ENCODE measurements around the gene LRG1. TPM values are rescaled to one million over a fixed set of nuclear protein-coding genes. Genes with fewer than 3 reads are reported as not detected.

LRG1 gene
- polyA plus RNA-seq, 1 donor (not counting 4 experiments of a cell fraction or from before 2014, with no cell fraction given): 1.2 TPM

GRCh38 chr19:4499318-4499717 lies 40.5 kb downstream of the LRG1 start:
- H3K9ac ChIP-seq (ENCODE audit: control insufficient read depth, extremely low read depth, insufficient read depth, low read length): no peak overlapping the region
- H2AFZ ChIP-seq (ENCODE audit: control insufficient read depth, low read length): no peak overlapping the region
- no peak for FAIRE-seq
- dilution Hi-C loops (cut with MboI; ENCODE audit: extremely low pct_ligation_motif_present, low sequenced_read_pairs): no loop called here
- H3K9me1 ChIP-seq (ENCODE audit: control insufficient read depth, extremely low read depth, insufficient read depth, low read length): no peaks in the 10 kb centered on the region
- no peak overlapping the region for H3K27ac ChIP-seq (ENCODE audit: control insufficient read depth, insufficient read depth, low read length)
- H3K27me3 ChIP-seq (ENCODE audit: control insufficient read depth, extremely low read depth, insufficient read depth, low read length): no peaks in the 10 kb centered on the region
- H3K4me3 ChIP-seq (ENCODE audit: control insufficient read depth in 2 of 3, extremely low read depth in 1 of 3, insufficient read depth in 2 of 3, low read depth in 1 of 3, low read length in 3 of 3): no peak overlapping the region
- peaks cover 15 to 18% of the 10 kb centered on the region in 2 experiments for H3K36me3 ChIP-seq (ENCODE audit: control insufficient read depth in 2 of 2, extremely low read depth in 1 of 2, insufficient read depth in 2 of 2, low read length in 2 of 2)
- H3K79me2 ChIP-seq (ENCODE audit: control insufficient read depth, insufficient read depth, low read length): no peaks in the 10 kb centered on the region
- H3K4me1 ChIP-seq (ENCODE audit: control insufficient read depth, extremely low read depth, insufficient read depth, low read length): no peaks in the 10 kb centered on the region
- H3K4me2 ChIP-seq (ENCODE audit: control insufficient read depth, extremely low read depth, insufficient read depth, low read depth, low read length): no peak overlapping the region
- DNase-seq (ENCODE audit: low read depth, low spot score): no peak
- H3K9me3 ChIP-seq (ENCODE audit: control insufficient read depth, low read depth, low read length): no peaks in the 10 kb centered on the region
- no peaks in the 10 kb centered on the region for H4K20me1 ChIP-seq (ENCODE audit: control insufficient read depth, extremely low read depth, insufficient read depth, low read length)
- TF ChIP-seq CTCF (optimal IDR thresholded peaks at IDR 0.05 in 1 of 3, IDR thresholded peaks at IDR 0.05 in 1 of 3, conservative IDR thresholded peaks at IDR 0.05 in 1 of 3; ENCODE audit: extremely low read depth in 1 of 3, insufficient read depth in 2 of 3, low read length in 3 of 3) (no peak), EZH2 (IDR thresholded peaks at IDR 0.05; ENCODE audit: low read length) (no peak)

DNA sequence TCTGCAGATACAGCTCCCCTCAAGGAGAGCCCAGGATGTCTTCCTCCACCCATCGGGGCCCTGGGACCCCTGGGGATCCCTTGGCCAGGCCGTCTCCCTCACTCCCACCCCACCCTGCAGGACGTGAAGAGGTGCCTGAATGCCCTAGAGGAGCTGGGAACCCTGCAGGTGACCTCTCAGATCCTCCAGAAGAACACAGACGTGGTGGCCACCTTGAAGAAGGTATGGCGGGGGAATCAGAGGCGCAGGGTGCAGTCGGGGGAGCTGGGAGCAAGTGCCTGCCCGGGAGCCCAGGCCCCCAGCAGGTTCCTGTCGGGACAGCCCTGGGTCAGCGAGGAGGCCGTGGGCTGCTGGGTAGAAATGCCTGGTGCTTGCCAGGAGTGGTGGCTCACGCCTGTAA lies 41.1 kb downstream of the LRG1 start:
- no peaks in the 10 kb centered on the region for H4K20me1 ChIP-seq (ENCODE audit: control insufficient read depth, extremely low read depth, insufficient read depth, low read length)
- TF ChIP-seq CTCF (optimal IDR thresholded peaks at IDR 0.05 in 1 of 3, IDR thresholded peaks at IDR 0.05 in 1 of 3, conservative IDR thresholded peaks at IDR 0.05 in 1 of 3; ENCODE audit: extremely low read depth in 1 of 3, insufficient read depth in 2 of 3, low read length in 3 of 3) (no peak), EZH2 (IDR thresholded peaks at IDR 0.05; ENCODE audit: low read length) (no peak)
- no peaks in the 10 kb centered on the region for H3K4me1 ChIP-seq (ENCODE audit: control insufficient read depth, extremely low read depth, insufficient read depth, low read length)
- no peak overlapping the region for H3K27ac ChIP-seq (ENCODE audit: control insufficient read depth, insufficient read depth, low read length)
- dilution Hi-C loops (cut with MboI; ENCODE audit: extremely low pct_ligation_motif_present, low sequenced_read_pairs): no loop called here
- H3K4me3 ChIP-seq (ENCODE audit: control insufficient read depth in 2 of 3, extremely low read depth in 1 of 3, insufficient read depth in 2 of 3, low read depth in 1 of 3, low read length in 3 of 3): no peak overlapping the region
- H3K27me3 ChIP-seq (ENCODE audit: control insufficient read depth, extremely low read depth, insufficient read depth, low read length): no peaks in the 10 kb centered on the region
- H3K79me2 ChIP-seq (ENCODE audit: control insufficient read depth, insufficient read depth, low read length): no peaks in the 10 kb centered on the region
- DNase-seq (ENCODE audit: low read depth, low spot score) (no peak), FAIRE-seq (no peak)
- H3K4me2 ChIP-seq (ENCODE audit: control insufficient read depth, extremely low read depth, insufficient read depth, low read depth, low read length): no peak overlapping the region
- H3K36me3 ChIP-seq (ENCODE audit: control insufficient read depth in 2 of 2, extremely low read depth in 1 of 2, insufficient read depth in 2 of 2, low read length in 2 of 2): peaks cover 14 to 18% of the 10 kb centered on the region in 2 experiments
- H2AFZ ChIP-seq (ENCODE audit: control insufficient read depth, low read length): no peak overlapping the region
- no peaks in the 10 kb centered on the region for H3K9me1 ChIP-seq (ENCODE audit: control insufficient read depth, extremely low read depth, insufficient read depth, low read length)
- no peak overlapping the region for H3K9ac ChIP-seq (ENCODE audit: control insufficient read depth, extremely low read depth, insufficient read depth, low read length)
- H3K9me3 ChIP-seq (ENCODE audit: control insufficient read depth, low read depth, low read length): no peaks in the 10 kb centered on the region
